GM12878 (cell line): Measurements from ENCODE around the gene GNLY.

Experiments
- CHD1 ChIP-seq: IDR thresholded peaks from 2 replicates; pipeline ENCODE4 v1.6.1; 2012; ENCODE audit warnings: low read depth, low read length, improper control_type of control experiment
- RAD21 ChIP-seq: IDR thresholded peaks from 2 replicates; pipeline ENCODE4 v1.6.1; 2011; ENCODE audit warnings: mild to moderate bottlenecking, low read depth, low read length, moderate library complexity; ENCODE audit not compliant: insufficient read depth
- SP1 ChIP-seq: IDR thresholded peaks from one replicate; pipeline ENCODE4 v1.6.1; 2011; ENCODE audit warnings: low read depth, low read length
- SUPT20H ChIP-seq: IDR thresholded peaks from 2 replicates; pipeline ENCODE4 v1.6.1; 2011; ENCODE audit warnings: low read depth, mild to moderate bottlenecking, low read length, moderate library complexity, borderline replicate concordance; ENCODE audit not compliant: control insufficient read depth
- TCF12 ChIP-seq: IDR thresholded peaks from 2 replicates; pipeline ENCODE4 v1.6.1; 2011; ENCODE audit warnings: low read depth, mild to moderate bottlenecking, low read length
- YY1 ChIP-seq: IDR thresholded peaks from 2 replicates; pipeline ENCODE4 v1.6.1; 2011; ENCODE audit warnings: low read depth, mild to moderate bottlenecking, low read length
- ZNF207 ChIP-seq: fragments of 450-650 bp; IDR thresholded peaks from 2 replicates; pipeline ENCODE4 v1.6.1; 2014; ENCODE audit warnings: antibody characterized with exemption, mild to moderate bottlenecking, borderline replicate concordance
- TF ChIP-seq, protein P1 (sequence below): IDR thresholded peaks from 2 replicates; pipeline ENCODE4 v1.6.1; 2011; ENCODE audit warnings: borderline replicate concordance, low read depth, mild to moderate bottlenecking, moderate library complexity, mixed read lengths, low read length; ENCODE audit not compliant: insufficient read depth; ENCODE audit errors: extremely low read length

DNA sequence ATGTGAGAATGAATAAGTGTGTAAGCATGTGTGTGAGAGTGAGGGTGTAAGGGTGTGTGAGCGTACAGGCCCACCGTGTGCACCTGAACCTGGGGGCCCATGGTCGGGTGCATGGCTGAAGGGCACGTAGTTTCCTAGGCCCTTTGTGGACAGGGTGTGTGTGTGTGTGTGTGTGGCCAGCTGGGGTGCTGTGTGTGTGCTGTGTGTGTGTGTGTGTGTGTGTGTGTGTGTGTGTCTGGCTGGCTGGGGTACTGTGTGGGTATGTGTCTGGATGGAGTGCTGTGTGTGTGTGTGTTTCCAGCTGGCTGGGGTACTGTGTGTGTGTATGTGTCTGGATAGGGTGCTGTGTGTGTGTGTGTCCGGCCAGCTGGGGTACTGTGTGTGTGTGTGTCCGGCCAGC, 28.1 kb upstream of the GNLY start:
- TF ChIP-seq YY1 (no peak), RAD21 (no peak), ZNF207 (no peak), CHD1 (no peak), SUPT20H (no peak), SP1 (no peak), TCF12 (no peak)
- TF ChIP-seq, protein P1, sequence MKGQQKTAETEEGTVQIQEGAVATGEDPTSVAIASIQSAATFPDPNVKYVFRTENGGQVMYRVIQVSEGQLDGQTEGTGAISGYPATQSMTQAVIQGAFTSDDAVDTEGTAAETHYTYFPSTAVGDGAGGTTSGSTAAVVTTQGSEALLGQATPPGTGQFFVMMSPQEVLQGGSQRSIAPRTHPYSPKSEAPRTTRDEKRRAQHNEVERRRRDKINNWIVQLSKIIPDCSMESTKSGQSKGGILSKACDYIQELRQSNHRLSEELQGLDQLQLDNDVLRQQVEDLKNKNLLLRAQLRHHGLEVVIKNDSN, result no peak
